ENCODE measurements around the gene TP53.

DNA sequence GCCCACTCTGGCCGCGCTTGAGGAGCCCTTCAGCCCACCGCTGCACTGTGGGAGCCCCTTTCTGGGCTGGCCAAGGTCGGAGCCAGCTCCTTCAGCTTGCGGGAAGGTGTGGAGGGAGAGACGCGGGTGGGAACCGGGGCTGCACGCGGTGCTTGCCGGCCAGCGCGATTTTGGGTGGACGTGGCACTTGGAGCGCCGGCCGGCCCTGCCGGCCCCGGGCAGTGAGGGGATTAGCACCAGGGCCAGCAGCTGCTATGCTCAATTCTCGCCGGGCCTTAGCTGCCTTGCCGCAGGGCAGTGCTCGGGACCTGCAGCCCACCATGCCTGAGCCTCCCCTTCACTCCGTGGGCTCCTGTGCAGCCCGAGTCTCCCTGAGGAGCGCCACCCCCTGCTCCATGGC, 46.5 kb downstream of the TP53 start:
- TF ChIP-seq, protein P1, sequence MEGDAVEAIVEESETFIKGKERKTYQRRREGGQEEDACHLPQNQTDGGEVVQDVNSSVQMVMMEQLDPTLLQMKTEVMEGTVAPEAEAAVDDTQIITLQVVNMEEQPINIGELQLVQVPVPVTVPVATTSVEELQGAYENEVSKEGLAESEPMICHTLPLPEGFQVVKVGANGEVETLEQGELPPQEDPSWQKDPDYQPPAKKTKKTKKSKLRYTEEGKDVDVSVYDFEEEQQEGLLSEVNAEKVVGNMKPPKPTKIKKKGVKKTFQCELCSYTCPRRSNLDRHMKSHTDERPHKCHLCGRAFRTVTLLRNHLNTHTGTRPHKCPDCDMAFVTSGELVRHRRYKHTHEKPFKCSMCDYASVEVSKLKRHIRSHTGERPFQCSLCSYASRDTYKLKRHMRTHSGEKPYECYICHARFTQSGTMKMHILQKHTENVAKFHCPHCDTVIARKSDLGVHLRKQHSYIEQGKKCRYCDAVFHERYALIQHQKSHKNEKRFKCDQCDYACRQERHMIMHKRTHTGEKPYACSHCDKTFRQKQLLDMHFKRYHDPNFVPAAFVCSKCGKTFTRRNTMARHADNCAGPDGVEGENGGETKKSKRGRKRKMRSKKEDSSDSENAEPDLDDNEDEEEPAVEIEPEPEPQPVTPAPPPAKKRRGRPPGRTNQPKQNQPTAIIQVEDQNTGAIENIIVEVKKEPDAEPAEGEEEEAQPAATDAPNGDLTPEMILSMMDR (IDR thresholded peaks at IDR 0.05): no peak
- TF ChIP-seq POLR2AphosphoS5 (IDR thresholded peaks at IDR 0.05): no peak
